PC-9 (cell line): ENCODE measurements around the gene NEIL1. TPM values are rescaled to one million over a fixed set of nuclear protein-coding genes. Genes with fewer than 3 reads are reported as not detected.
A peak's percentile ranks its signal among the peaks of the same experiment; 100 is the strongest.

Source experiments
- BruUV-seq: library from RNA; stranded (reverse); fragments of 400-500 nt; replicated peaks from 2 replicates; lab custom pipeline; 2021; lab: Mats Ljungman, UMichigan
- CTCF ChIA-PET: fragments of 300-600 bp; sonication (Branson Sonifier 250); formaldehyde crosslinking; loops from one replicate; lab custom pipeline; 2022; ENCODE audit warnings: antibody characterized with exemption; lab: Charles Lee
- POLR2A ChIA-PET: fragments of 300-600 bp; sonication (Branson Sonifier 250); formaldehyde crosslinking; loops from one replicate; lab custom pipeline; 2022; ENCODE audit warnings: antibody characterized with exemption; ENCODE audit not compliant: unreplicated experiment; lab: Charles Lee
- DNase-seq, 2 experiments: peaks; one replicate each; pipeline versions ENCODE4 v3.0.0 to v3.0.0-alpha.2; 2015 to 2022; ENCODE audit warnings: mixed read lengths in 1 of 2
- H2AFZ ChIP-seq: fragments of 200-600 bp; sonication (generic); 2 replicates; pipeline ENCODE4 v1.8.1; 2017; ENCODE audit warnings: antibody characterized with exemption
- H3F3A ChIP-seq: fragments of 200-600 bp; sonication (generic); 2 replicates; pipeline ENCODE4 v1.8.1; 2017; ENCODE audit warnings: antibody characterized with exemption, mild to moderate bottlenecking, low read depth; ENCODE audit not compliant: insufficient read depth
- H3K27ac ChIP-seq: fragments of 200-600 bp; sonication (generic); 2 replicates; pipeline ENCODE4 v1.6.1; 2016; ENCODE audit warnings: mixed run types
- H3K27me3 ChIP-seq: fragments of 200-600 bp; sonication (generic); 2 replicates; pipeline ENCODE4 v1.6.1; 2016; ENCODE audit warnings: low read depth, mixed run types; ENCODE audit not compliant: insufficient read depth
- H3K36me3 ChIP-seq: fragments of 200-600 bp; sonication (generic); 2 replicates; pipeline ENCODE4 v1.6.1; 2016; ENCODE audit warnings: low read depth, mixed run types
- H3K4me1 ChIP-seq: fragments of 200-600 bp; sonication (generic); replicated peaks from 2 replicates; pipeline ENCODE4 v1.6.1; 2016; ENCODE audit warnings: mixed run types; ENCODE audit not compliant: insufficient read depth
- H3K4me2 ChIP-seq: fragments of 200-600 bp; sonication (generic); 2 replicates; pipeline ENCODE4 v1.6.1; 2017; ENCODE audit warnings: mixed run types
- H3K4me3 ChIP-seq: fragments of 200-600 bp; sonication (generic); 2 replicates; pipeline ENCODE4 v1.6.1; 2016; ENCODE audit warnings: mixed run types
- H3K79me2 ChIP-seq: fragments of 200-600 bp; sonication (generic); 2 replicates; pipeline ENCODE4 v1.6.1; 2017; ENCODE audit warnings: low read depth, mixed run types
- H3K9me2 ChIP-seq: fragments of 200-600 bp; sonication (generic); 2 replicates; pipeline ENCODE4 v1.8.1; 2017; ENCODE audit warnings: mild to moderate bottlenecking; ENCODE audit not compliant: insufficient read depth
- H3K9me3 ChIP-seq: fragments of 200-600 bp; sonication (generic); 2 replicates; pipeline ENCODE4 v1.8.1; 2016; ENCODE audit warnings: low read depth; ENCODE audit not compliant: insufficient read depth
- H4K20me1 ChIP-seq: fragments of 200-600 bp; sonication (generic); 2 replicates; pipeline ENCODE4 v1.8.1; 2017; ENCODE audit not compliant: insufficient read depth
- CTCF ChIP-seq: fragments of 200-600 bp; sonication (generic); conservative IDR thresholded peaks from 2 replicates; pipeline ENCODE4 v1.6.1; 2017; ENCODE audit warnings: mixed run types, antibody characterized with exemption, mild to moderate bottlenecking, moderate library complexity
- EZH2 ChIP-seq: fragments of 200-600 bp; sonication (generic); IDR thresholded peaks from 2 replicates; pipeline ENCODE4 v1.8.0; 2017; ENCODE audit warnings: antibody characterized with exemption, low read depth
- intact Hi-C: fragments of 100-400 bp; cut with micrococcal nuclease; formaldehyde crosslinking; loops from one replicate; pipeline ENCODE4 v1.10.0; 2022; ENCODE audit not compliant: unreplicated experiment
- total RNA-seq: library from RNA; stranded (reverse); gene quantifications from 2 replicates; pipeline ENCODE4 v1.2.3, GENCODE V29; 2021

The NEIL1 gene
- total RNA-seq, 1 experiment from 2014 or later = 21.3 TPM

GRCh38 chr15:75369897-75370581 lies 23.2 kb downstream of the NEIL1 start:
- CTCF ChIA-PET = interaction anchor here (0.6 to 0.7 kb wide), 3 partner anchors 71 to 1681 kb away, joined by 3 to 7 read pairs (median 4); no protein-coding TSS in a partner anchor
- POLR2A ChIA-PET = interaction anchor here (3.1 kb wide), 1 partner anchor 82 kb away, joined by 39 read pairs; the partner anchor contains the start of gene SIN3A
- Histone ChIP-seq H3K4me1 (peaks cover 25% of the 10 kb centered on the region), H3K27me3 (no peaks in the 10 kb centered on the region), H3K4me3 (peak overlapping the region; percentile 63; the same call in 1 of the 2 replicates), H3K9me3 (no peaks in the 10 kb centered on the region), H2AFZ (no peak overlapping the region), H3K4me2 (peak overlapping the region; percentile 90), H3F3A (peaks cover 33% of the 10 kb centered on the region), H3K79me2 (peaks cover 27% of the 10 kb centered on the region), H3K9me2 (no peaks in the 10 kb centered on the region), H4K20me1 (peaks cover 21% of the 10 kb centered on the region; the same call in 1 of the 2 replicates), H3K36me3 (peaks cover 4% of the 10 kb centered on the region; the same call in 1 of the 2 replicates), H3K27ac (0 out of 2 replicates have a peak overlapping the region, but pooled peaks have one; percentile 79)
- BruUV-seq = no TSS peak
- TF ChIP-seq CTCF = no peak
- no peak for TF ChIP-seq EZH2
- DNase-seq = no peak
- intact Hi-C loops = loop anchor here (2.0 to 5.0 kb wide), 3 partner anchors 82 to 313 kb away; partner anchors contain the start of genes IMP3 and SIN3A

- Histone ChIP-seq H2AFZ (no peak overlapping the region), H3K4me1 (peaks cover 25% of the 10 kb centered on the region), H3K27me3 (no peaks in the 10 kb centered on the region), H3K9me3 (no peaks in the 10 kb centered on the region), H3K4me3 (no peak overlapping the region), H3K4me2 (no peak overlapping the region), H4K20me1 (peaks cover 24% of the 10 kb centered on the region), H3K9me2 (no peaks in the 10 kb centered on the region), H3K36me3 (peaks cover 14% of the 10 kb centered on the region), H3K27ac (no peak overlapping the region), H3K79me2 (peaks cover 27% of the 10 kb centered on the region), H3F3A (peaks cover 33% of the 10 kb centered on the region)
- no TSS peak for BruUV-seq
- intact Hi-C loops = no loop called here
- no peak for DNase-seq
- no peak for TF ChIP-seq CTCF
- no peak for TF ChIP-seq EZH2
- ChIA-PET POLR2A (no interaction called here), CTCF (no interaction called here)
Measured at GRCh38 chr15:75371486-75371885, 24.6 kb downstream of the NEIL1 start.

- no TSS peak for BruUV-seq
- Histone ChIP-seq H3F3A (peaks cover 33% of the 10 kb centered on the region), H3K27me3 (no peaks in the 10 kb centered on the region), H3K9me3 (no peaks in the 10 kb centered on the region), H3K4me1 (peaks cover 24% of the 10 kb centered on the region), H4K20me1 (peaks cover 27% of the 10 kb centered on the region), H3K36me3 (peaks cover 18% of the 10 kb centered on the region), H3K79me2 (peaks cover 22% of the 10 kb centered on the region), H3K4me2 (no peak overlapping the region), H3K27ac (no peak overlapping the region), H2AFZ (no peak overlapping the region), H3K9me2 (no peaks in the 10 kb centered on the region), H3K4me3 (no peak overlapping the region)
- DNase-seq = no peak
- ChIA-PET CTCF (no interaction called here), POLR2A (interaction anchor here (0.6 kb wide), 1 partner anchor 248 kb away, joined by 3 read pairs; no protein-coding TSS in a partner anchor)
- TF ChIP-seq EZH2 (no peak), CTCF (no peak)
- intact Hi-C loops = no loop called here
Measured at GRCh38 chr15:75371901-75372688, 25.3 kb downstream of the NEIL1 start.
